IMR-90 (cell line): Measurements from ENCODE around the gene ERC2.
A peak's percentile ranks its signal among the peaks of the same experiment; 100 is the strongest.

ENCODE experiments used
- BHLHE40 ChIP-seq: fragments of 150-350 bp; IDR thresholded peaks from 2 replicates; pipeline ENCODE4 v1.6.1; 2016; ENCODE audit warnings: mild to moderate bottlenecking, low read depth, low read length
- CTCF ChIP-seq: conservative IDR thresholded peaks from 2 replicates; pipeline ENCODE4 v1.5.1; 2012; ENCODE audit warnings: mild to moderate bottlenecking, low read depth, low read length, improper control_type of control experiment
- MAFK ChIP-seq: IDR thresholded peaks from 2 replicates; pipeline ENCODE4 v1.6.1; 2012; ENCODE audit warnings: low read depth, low read length, improper control_type of control experiment
- MXI1 ChIP-seq: IDR thresholded peaks from 2 replicates; pipeline ENCODE4 v1.6.1; 2012; ENCODE audit warnings: low read depth, mild to moderate bottlenecking, low read length, moderate library complexity, borderline replicate concordance
- RCOR1 ChIP-seq: IDR thresholded peaks from 2 replicates; pipeline ENCODE4 v1.6.1; 2012; ENCODE audit warnings: mild to moderate bottlenecking, low read length, improper control_type of control experiment; ENCODE audit not compliant: insufficient replicate concordance
- USF2 ChIP-seq: fragments of 150-350 bp; IDR thresholded peaks from 2 replicates; pipeline ENCODE4 v1.6.1; 2017; ENCODE audit warnings: mild to moderate bottlenecking, antibody characterized with exemption, low read length, low read depth

GRCh38 chr3:55481744-55482495 is 986.3 kb downstream of the ERC2 start:
- TF ChIP-seq BHLHE40 (no peak), USF2 (no peak), RCOR1 (no peak), CTCF (peak; percentile 23; the same call in 1 of the 2 replicates), MAFK (no peak), MXI1 (no peak)
